Measurements from ENCODE around the gene KRT85. TPM values are rescaled to one million over a fixed set of nuclear protein-coding genes. Genes with fewer than 3 reads are reported as not detected.

The KRT85 gene
- total and polyA plus RNA-seq, 2 donors (not counting 3 experiments of a cell fraction or from before 2014, with no cell fraction given) = not detected

DNA sequence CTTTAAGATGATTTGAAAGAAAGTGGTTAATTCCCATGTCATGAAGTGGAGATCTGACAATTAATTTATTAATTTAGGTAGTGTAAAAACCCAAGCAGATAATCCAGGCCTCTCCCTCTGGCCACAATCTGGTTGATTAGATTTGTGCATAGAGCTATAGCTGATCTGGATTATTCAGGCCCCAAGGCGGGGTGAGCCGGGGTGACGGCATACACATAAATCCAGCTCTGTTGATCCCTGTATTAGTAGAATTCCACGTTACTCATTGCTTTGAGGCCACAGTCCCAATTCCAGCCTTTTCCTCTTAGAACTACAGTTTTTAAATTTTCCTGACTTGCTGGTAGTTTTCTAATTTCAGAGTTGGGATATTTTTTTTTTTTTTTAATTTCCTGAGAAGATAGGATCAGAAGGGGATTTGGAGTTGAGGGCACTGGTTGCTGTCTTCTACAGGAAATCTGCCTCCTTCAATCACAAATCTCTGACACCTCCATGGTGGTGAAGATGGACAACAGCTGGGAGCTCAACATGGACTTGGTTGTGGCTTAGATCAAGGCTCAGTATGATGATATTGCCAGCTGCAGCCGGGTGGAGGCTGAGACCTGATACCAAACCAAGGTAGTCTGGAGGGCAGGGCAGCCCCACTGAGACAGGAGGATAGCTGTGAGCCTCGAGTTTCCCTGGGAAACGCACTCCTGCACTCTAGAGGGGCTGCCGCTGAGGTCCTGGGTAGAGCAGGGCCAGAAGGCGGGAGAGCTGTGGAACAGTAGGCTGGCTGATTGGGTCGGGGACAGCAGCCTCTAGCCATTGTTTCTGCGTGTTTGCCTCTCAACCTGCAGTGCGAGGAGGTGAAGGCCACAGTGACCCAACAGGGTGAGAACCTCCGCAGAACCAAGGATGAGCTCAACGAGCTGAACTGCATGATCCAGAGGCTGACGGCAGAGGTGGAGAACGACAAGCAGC, 19.4 kb downstream of the KRT85 start:
- peaks cover 4 to 13% of the 10 kb centered on the region in 2 experiments for H3K27me3 ChIP-seq (ENCODE audit: control insufficient read depth in 2 of 2, insufficient read depth in 2 of 2, low read length in 2 of 2)
- FAIRE-seq = no peak
- no peaks in the 10 kb centered on the region for H3K9me1 ChIP-seq (replicated peaks; ENCODE audit: control insufficient read depth, extremely low read depth, insufficient read depth, low read length)
- H2AFZ ChIP-seq (ENCODE audit: low read depth, low read length) = no peak overlapping the region
- H3K4me2 ChIP-seq (ENCODE audit: insufficient read depth, low read length) = no peak overlapping the region
- H3K9ac ChIP-seq (replicated peaks; ENCODE audit: extremely low read depth, insufficient read depth, low read length) = no peak overlapping the region
- no peak overlapping the region for H3K4me3 ChIP-seq (replicated peaks in 1 of 3; ENCODE audit: insufficient read depth in 1 of 3, low read depth in 1 of 3, low read length in 3 of 3)
- intact Hi-C loops (cut with micrococcal nuclease) = no loop called here
- dilution Hi-C loops (cut with MboI; ENCODE audit: extremely low pct_ligation_motif_present, low sequenced_read_pairs) = no loop called here
- ChIA-PET CTCF (interaction anchor here (0.9 to 1.7 kb wide), 2 partner anchors 518 to 532 kb away, joined by 3 read pairs; no protein-coding TSS in a partner anchor), POLR2A (no interaction called here)
- TF ChIP-seq FOS (IDR thresholded peaks at IDR 0.05; ENCODE audit: borderline replicate concordance, insufficient read depth, low read length) = no peak
- TF ChIP-seq EZH2 (IDR thresholded peaks at IDR 0.05; ENCODE audit: borderline replicate concordance, low read depth, low read length, severe bottlenecking) = no peak
- no peak for TF ChIP-seq MYC (IDR thresholded peaks at IDR 0.05; ENCODE audit: low read depth, low read length)
- no peak overlapping the region for H3K27ac ChIP-seq (ENCODE audit: insufficient read depth, low read depth, low read length)
- no TSS peak for BruUV-seq (replicated peaks)
- no peak for DNase-seq (ENCODE audit: low read depth, low spot score)
- H3K4me1 ChIP-seq (ENCODE audit: control insufficient read depth, extremely low read depth, insufficient read depth, low read length) = no peaks in the 10 kb centered on the region
- H4K20me1 ChIP-seq (replicated peaks; ENCODE audit: control insufficient read depth, extremely low read depth, insufficient read depth, low read length) = no peaks in the 10 kb centered on the region
- H3K79me2 ChIP-seq (ENCODE audit: control insufficient read depth, insufficient read depth, low read length) = no peaks in the 10 kb centered on the region
- no peaks in the 10 kb centered on the region for H3K36me3 ChIP-seq (ENCODE audit: control insufficient read depth in 2 of 2, extremely low read depth in 1 of 2, insufficient read depth in 2 of 2, low read length in 2 of 2)
- H3K9me3 ChIP-seq (replicated peaks; ENCODE audit: control insufficient read depth, insufficient read depth, low read length) = no peaks in the 10 kb centered on the region

DNA sequence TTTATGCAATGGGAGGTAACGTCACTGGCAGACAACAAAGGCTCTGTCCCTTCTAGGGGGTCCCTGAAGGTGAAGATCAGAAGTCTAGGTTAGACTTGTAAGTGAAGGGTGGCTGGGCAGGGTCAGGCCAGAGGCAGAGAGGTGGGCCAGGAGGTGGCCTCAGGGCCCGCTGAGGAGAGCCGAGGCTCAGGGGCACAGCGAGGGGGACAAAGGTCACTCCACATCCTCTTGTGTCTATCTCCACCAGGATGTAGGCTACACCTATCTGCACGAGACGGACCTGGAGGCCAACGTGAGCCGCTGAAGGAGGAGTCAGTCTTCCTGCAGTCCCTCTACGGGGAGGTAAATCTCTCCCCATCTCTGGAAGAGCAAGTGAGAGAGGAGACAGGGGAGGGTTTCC, 20.3 kb downstream of the KRT85 start:
- Histone ChIP-seq H4K20me1 (replicated peaks; ENCODE audit: control insufficient read depth, extremely low read depth, insufficient read depth, low read length) (no peaks in the 10 kb centered on the region), H3K4me1 (ENCODE audit: control insufficient read depth, extremely low read depth, insufficient read depth, low read length) (no peaks in the 10 kb centered on the region), H2AFZ (ENCODE audit: low read depth, low read length) (no peak overlapping the region), H3K79me2 (ENCODE audit: control insufficient read depth, insufficient read depth, low read length) (no peaks in the 10 kb centered on the region), H3K9me3 (replicated peaks; ENCODE audit: control insufficient read depth, insufficient read depth, low read length) (no peaks in the 10 kb centered on the region), H3K27me3 (ENCODE audit: control insufficient read depth in 2 of 2, insufficient read depth in 2 of 2, low read length in 2 of 2) (peaks cover 7 to 11% of the 10 kb centered on the region in 2 experiments), H3K9me1 (replicated peaks; ENCODE audit: control insufficient read depth, extremely low read depth, insufficient read depth, low read length) (no peaks in the 10 kb centered on the region), H3K36me3 (ENCODE audit: control insufficient read depth in 2 of 2, extremely low read depth in 1 of 2, insufficient read depth in 2 of 2, low read length in 2 of 2) (no peaks in the 10 kb centered on the region), H3K27ac (ENCODE audit: insufficient read depth, low read depth, low read length) (no peak overlapping the region), H3K9ac (replicated peaks; ENCODE audit: extremely low read depth, insufficient read depth, low read length) (no peak overlapping the region), H3K4me2 (ENCODE audit: insufficient read depth, low read length) (no peak overlapping the region), H3K4me3 (replicated peaks in 1 of 3; ENCODE audit: insufficient read depth in 1 of 3, low read depth in 1 of 3, low read length in 3 of 3) (no peak overlapping the region)
- no peak for TF ChIP-seq GATA2 (IDR thresholded peaks at IDR 0.05; ENCODE audit: insufficient read depth, insufficient read length, low read depth, low read length)
- TF ChIP-seq, protein P1, sequence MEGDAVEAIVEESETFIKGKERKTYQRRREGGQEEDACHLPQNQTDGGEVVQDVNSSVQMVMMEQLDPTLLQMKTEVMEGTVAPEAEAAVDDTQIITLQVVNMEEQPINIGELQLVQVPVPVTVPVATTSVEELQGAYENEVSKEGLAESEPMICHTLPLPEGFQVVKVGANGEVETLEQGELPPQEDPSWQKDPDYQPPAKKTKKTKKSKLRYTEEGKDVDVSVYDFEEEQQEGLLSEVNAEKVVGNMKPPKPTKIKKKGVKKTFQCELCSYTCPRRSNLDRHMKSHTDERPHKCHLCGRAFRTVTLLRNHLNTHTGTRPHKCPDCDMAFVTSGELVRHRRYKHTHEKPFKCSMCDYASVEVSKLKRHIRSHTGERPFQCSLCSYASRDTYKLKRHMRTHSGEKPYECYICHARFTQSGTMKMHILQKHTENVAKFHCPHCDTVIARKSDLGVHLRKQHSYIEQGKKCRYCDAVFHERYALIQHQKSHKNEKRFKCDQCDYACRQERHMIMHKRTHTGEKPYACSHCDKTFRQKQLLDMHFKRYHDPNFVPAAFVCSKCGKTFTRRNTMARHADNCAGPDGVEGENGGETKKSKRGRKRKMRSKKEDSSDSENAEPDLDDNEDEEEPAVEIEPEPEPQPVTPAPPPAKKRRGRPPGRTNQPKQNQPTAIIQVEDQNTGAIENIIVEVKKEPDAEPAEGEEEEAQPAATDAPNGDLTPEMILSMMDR (IDR thresholded peaks at IDR 0.05; ENCODE audit: extremely low read depth in 1 of 2, insufficient read depth in 1 of 2, low read depth in 1 of 2, low read length in 2 of 2) = no peak
- no peak for TF ChIP-seq MYC (IDR thresholded peaks at IDR 0.05; ENCODE audit: low read depth, low read length)
- no peak for TF ChIP-seq FOS (IDR thresholded peaks at IDR 0.05; ENCODE audit: borderline replicate concordance, insufficient read depth, low read length)
- TF ChIP-seq EZH2 (IDR thresholded peaks at IDR 0.05; ENCODE audit: borderline replicate concordance, low read depth, low read length, severe bottlenecking) = no peak
- TF ChIP-seq POLR2A (IDR thresholded peaks at IDR 0.05; ENCODE audit: low read depth, low read length) = no peak
- TF ChIP-seq, protein P2, sequence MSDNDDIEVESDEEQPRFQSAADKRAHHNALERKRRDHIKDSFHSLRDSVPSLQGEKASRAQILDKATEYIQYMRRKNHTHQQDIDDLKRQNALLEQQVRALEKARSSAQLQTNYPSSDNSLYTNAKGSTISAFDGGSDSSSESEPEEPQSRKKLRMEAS (IDR thresholded peaks at IDR 0.05; ENCODE audit: insufficient read depth, insufficient read length) = no peak
- TF ChIP-seq JUN (IDR thresholded peaks at IDR 0.05; ENCODE audit: borderline replicate concordance, insufficient read depth, insufficient read length, low read depth) = no peak
- TF ChIP-seq POLR2AphosphoS5 (IDR thresholded peaks at IDR 0.05; ENCODE audit: insufficient read depth, low read depth, low read length) = no peak
- dilution Hi-C loops (cut with MboI; ENCODE audit: extremely low pct_ligation_motif_present, low sequenced_read_pairs) (no loop called here), intact Hi-C loops (cut with micrococcal nuclease) (no loop called here)
- POLR2A ChIA-PET = no interaction called here
- no peak for FAIRE-seq
- CTCF ChIA-PET = interaction anchor here (0.5 to 1.7 kb wide), 3 partner anchors 458 to 533 kb away, joined by 3 read pairs; no protein-coding TSS in a partner anchor
- DNase-seq (ENCODE audit: low read depth, low spot score) = no peak
- no TSS peak for BruUV-seq (replicated peaks)

All from endothelial cell of umbilical vein (primary cell).